ENCODE data around the gene NSDHL.

NSDHL gene

GRCh38 chrX:152814048-152814447, 16.8 kb upstream of the NSDHL start:
- peaks cover 18% of the 10 kb centered on the region for H3K27me3 Mint-ChIP-seq (ENCODE audit: low read depth, poor library complexity)
- no peaks in the 10 kb centered on the region for H3K4me1 Mint-ChIP-seq
- DNase-seq, result no peak
- peaks cover 54% of the 10 kb centered on the region for H3K9me3 Mint-ChIP-seq
- no peak for TF ChIP-seq CTCF (IDR thresholded peaks at IDR 0.05)
- no peaks in the 10 kb centered on the region for H3K36me3 Mint-ChIP-seq (ENCODE audit: low read depth)
- no peak overlapping the region for H3K27ac Mint-ChIP-seq
- no peak overlapping the region for H3K4me3 Mint-ChIP-seq

GRCh38 chrX:152817078-152817764, 13.6 kb upstream of the NSDHL start:
- Mint-ChIP-seq H3K4me1 (no peaks in the 10 kb centered on the region), H3K36me3 (ENCODE audit: low read depth) (no peaks in the 10 kb centered on the region), H3K9me3 (peaks cover 47% of the 10 kb centered on the region), H3K27ac (no peak overlapping the region), H3K4me3 (no peak overlapping the region), H3K27me3 (ENCODE audit: low read depth, poor library complexity) (peaks cover 14% of the 10 kb centered on the region)
- peak; percentile 24 for DNase-seq
- peak; percentile 34 for TF ChIP-seq CTCF (IDR thresholded peaks at IDR 0.05)

GRCh38 chrX:152818356-152818755, 12.5 kb upstream of the NSDHL start:
- TF ChIP-seq CTCF (IDR thresholded peaks at IDR 0.05), result no peak

GRCh38 chrX:152819266-152819665, 11.6 kb upstream of the NSDHL start:
- H3K4me3 Mint-ChIP-seq, result no peak overlapping the region
- no peak for TF ChIP-seq CTCF (IDR thresholded peaks at IDR 0.05)
- peaks cover 12% of the 10 kb centered on the region for H3K27me3 Mint-ChIP-seq (ENCODE audit: low read depth, poor library complexity)
- H3K36me3 Mint-ChIP-seq (ENCODE audit: low read depth), result no peaks in the 10 kb centered on the region
- no peaks in the 10 kb centered on the region for H3K4me1 Mint-ChIP-seq
- H3K9me3 Mint-ChIP-seq, result peaks cover 34% of the 10 kb centered on the region
- no peak overlapping the region for H3K27ac Mint-ChIP-seq
- DNase-seq, result no peak

More at GRCh38 chrX:152818356-152818755, 12.5 kb upstream of the NSDHL start:
- no peak for DNase-seq
- peaks cover 12% of the 10 kb centered on the region for H3K27me3 Mint-ChIP-seq (ENCODE audit: low read depth, poor library complexity)
- no peak overlapping the region for H3K4me3 Mint-ChIP-seq
- H3K4me1 Mint-ChIP-seq, result no peaks in the 10 kb centered on the region
- H3K27ac Mint-ChIP-seq, result no peak overlapping the region
- H3K9me3 Mint-ChIP-seq, result peaks cover 40% of the 10 kb centered on the region
- H3K36me3 Mint-ChIP-seq (ENCODE audit: low read depth), result no peaks in the 10 kb centered on the region

- Mint-ChIP-seq H3K4me1 (no peaks in the 10 kb centered on the region), H3K9me3 (peaks cover 34% of the 10 kb centered on the region), H3K36me3 (ENCODE audit: low read depth) (no peaks in the 10 kb centered on the region), H3K4me3 (no peak overlapping the region), H3K27ac (no peak overlapping the region), H3K27me3 (ENCODE audit: low read depth, poor library complexity) (peaks cover 12% of the 10 kb centered on the region)
- no peak for TF ChIP-seq CTCF (IDR thresholded peaks at IDR 0.05)
- DNase-seq, result no peak
Observed at GRCh38 chrX:152819732-152820131, 11.1 kb upstream of the NSDHL start.

GRCh38 chrX:152821145-152821765, 9.6 kb upstream of the NSDHL start:
- peak; percentile 55 for DNase-seq
- H3K36me3 Mint-ChIP-seq (ENCODE audit: low read depth), result no peaks in the 10 kb centered on the region
- no peaks in the 10 kb centered on the region for H3K4me1 Mint-ChIP-seq
- peak; percentile 50 for TF ChIP-seq CTCF (IDR thresholded peaks at IDR 0.05)
- peaks cover 28% of the 10 kb centered on the region for H3K9me3 Mint-ChIP-seq
- peaks cover 6% of the 10 kb centered on the region for H3K27me3 Mint-ChIP-seq (ENCODE audit: low read depth, poor library complexity)
- H3K27ac Mint-ChIP-seq, result no peak overlapping the region
- H3K4me3 Mint-ChIP-seq, result no peak overlapping the region
